NCI-H69 (cell line): ENCODE measurements around the gene EDIL3.

Experiments used
- DNase-seq: peaks from one replicate; lab custom pipeline; 2025; lab: John Stamatoyannopoulos, UW

The EDIL3 gene

DNA sequence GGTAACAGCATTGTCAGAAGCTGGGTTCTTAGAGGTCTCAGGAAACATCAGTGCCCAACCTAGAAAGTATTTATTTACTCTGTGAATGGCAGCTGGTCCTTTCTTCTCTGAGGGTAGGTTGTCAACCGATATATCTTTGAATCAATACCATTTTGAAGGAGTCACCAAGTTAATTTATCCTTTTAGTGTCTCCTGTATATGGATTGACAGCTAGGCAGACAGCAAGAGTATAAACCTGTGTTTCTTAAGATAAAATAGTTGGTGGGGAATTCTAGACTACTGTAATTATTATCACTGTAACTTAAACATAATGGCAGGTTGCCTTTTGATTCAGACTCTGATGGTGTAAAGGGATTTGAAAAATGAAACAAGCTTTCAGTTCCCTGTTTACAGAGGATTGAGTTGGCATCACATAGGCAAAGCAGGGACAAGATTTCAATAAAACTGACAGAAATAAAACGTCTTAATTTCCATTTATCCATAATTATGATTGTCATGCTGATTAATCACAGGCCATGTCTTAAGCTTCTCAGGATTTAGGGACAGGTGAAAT, 473.2 kb downstream of the EDIL3 start:
- peak; percentile 85 for DNase-seq

DNA sequence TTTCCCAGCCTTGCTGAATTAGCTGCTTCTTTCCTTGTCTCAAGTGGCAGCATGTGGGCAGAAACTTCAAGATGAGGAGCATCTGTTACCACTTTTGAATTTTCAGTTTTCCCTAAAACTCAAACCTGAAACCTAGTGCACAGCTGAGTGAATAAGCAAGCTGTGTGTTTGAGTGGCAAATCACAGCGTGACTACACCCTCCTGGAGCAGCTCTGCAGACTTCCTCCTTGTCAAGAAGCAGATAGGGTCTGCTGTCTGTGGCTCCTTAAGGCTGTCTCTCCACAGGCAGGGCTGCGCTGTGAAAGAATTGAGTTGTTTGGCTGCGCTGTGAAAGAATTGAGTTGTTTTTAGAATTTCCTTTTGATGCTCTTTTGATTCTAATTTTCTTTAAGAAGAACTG, 484.4 kb downstream of the EDIL3 start:
- DNase-seq = peak; percentile 40

DNA sequence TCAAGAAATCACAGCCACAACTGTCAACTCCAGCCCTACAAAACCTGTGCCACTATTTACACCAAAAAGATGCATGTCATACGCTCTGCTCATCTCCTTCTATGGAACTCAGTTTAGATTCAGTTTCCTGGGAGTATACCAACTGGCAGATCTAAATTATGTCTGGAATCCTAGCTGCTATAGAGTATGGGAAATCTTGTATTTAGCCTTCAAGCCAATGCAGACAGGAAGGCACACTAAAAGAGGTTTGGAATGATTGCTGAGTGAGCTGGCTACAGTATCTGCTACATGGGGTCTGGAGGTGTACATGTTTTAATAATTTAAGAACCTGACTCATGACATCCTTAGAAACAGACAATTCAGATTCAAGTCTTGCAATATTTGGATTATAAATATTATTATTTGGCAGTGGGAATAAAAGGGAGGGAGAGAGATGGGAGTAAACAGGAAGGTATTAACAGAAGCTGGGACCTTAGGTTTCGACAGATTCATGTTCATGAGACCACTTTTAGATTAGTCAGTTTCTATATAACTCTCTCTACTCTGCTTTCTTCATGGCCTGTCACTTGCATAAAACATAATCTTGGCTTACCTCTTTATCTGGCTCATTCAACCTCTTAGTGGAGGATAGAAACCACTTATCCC, 485.2 kb downstream of the EDIL3 start:
- DNase-seq = no peak

DNA sequence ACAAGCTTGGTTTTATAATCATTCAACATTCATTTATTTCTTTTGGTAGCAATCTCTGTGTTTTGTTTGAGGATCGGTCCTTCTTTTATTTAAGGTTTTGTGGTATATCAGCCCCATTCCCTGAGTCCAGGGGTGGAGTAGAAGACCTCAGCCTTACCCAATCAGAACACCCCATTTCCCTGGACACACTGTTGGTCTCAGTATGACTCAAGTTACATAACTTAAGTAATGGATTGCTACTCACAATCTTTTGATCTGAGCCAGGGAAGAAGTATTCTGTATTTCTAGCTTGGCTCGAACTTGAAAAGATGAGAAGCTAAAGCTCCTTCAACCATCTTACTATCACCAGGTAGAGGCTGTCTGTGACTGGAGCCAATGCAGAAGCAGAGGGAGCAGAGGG, 488.8 kb downstream of the EDIL3 start:
- no peak for DNase-seq

DNA sequence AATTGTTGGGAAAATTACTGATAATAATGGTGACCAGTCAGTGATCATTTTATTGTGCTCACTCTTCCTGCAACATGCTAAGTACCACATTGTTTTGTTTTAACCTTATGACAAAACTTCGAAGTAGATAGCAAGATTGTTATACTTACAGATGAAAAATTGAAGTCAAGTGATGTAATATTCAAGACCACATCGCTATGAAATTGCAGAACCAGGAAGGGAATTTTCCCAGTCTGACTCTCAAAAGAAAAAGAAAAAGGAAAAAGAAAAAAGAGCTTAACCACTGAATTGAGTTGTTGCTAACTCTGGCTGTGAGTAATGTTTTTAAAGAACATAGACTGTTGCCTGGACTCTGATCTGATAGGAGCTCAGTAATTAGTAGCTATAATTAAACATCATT, 493.4 kb downstream of the EDIL3 start:
- DNase-seq = no peak
